ENCODE results near the gene DBP. TPM values are rescaled to one million over a fixed set of nuclear protein-coding genes. Genes with fewer than 3 reads are reported as not detected.
A peak's percentile ranks its signal among the peaks of the same experiment; 100 is the strongest.

Gene DBP
- total and polyA plus RNA-seq, 10 of the 15 experiments (the other 5 are each of a cell fraction or from before 2014, with no cell fraction given) = 2.0 to 10.6 (median 6.9) TPM

GRCh38 chr19:48670699-48671445 lies 33.7 kb upstream of the DBP start:
- intact Hi-C loops (cut with micrococcal nuclease; ENCODE audit: unreplicated experiment) (no loop called here), in situ Hi-C loops (cut with MboI) (no loop called here)
- Histone ChIP-seq H3K27me3 (replicated peaks in 1 of 2; ENCODE audit: control insufficient read depth in 2 of 2, insufficient read depth in 2 of 2, low read length in 1 of 2) (no peaks in the 10 kb centered on the region), H3K79me2 (ENCODE audit: control insufficient read depth, insufficient read depth, low read length) (no peaks in the 10 kb centered on the region), H3K4me3 (no peak overlapping the region), H3K9ac (ENCODE audit: control insufficient read depth, insufficient read depth, low read length) (no peak overlapping the region), H3K27ac (ENCODE audit: control insufficient read depth, insufficient read depth) (no peak overlapping the region), H2AFZ (ENCODE audit: control insufficient read depth, low read depth, low read length) (no peak overlapping the region), H3K9me3 (replicated peaks; ENCODE audit: control insufficient read depth, insufficient read depth, low read length) (no peaks in the 10 kb centered on the region; the same call in 2 of the 3 replicates), H3K36me3 (ENCODE audit: control insufficient read depth in 2 of 2, insufficient read depth in 2 of 2, low read length in 1 of 2) (no peaks in the 10 kb centered on the region), H3K4me1 (ENCODE audit: control insufficient read depth, insufficient read depth, low read length) (no peaks in the 10 kb centered on the region), H4K20me1 (ENCODE audit: control insufficient read depth, insufficient read depth) (no peaks in the 10 kb centered on the region), H3K4me2 (ENCODE audit: control insufficient read depth, insufficient read depth) (no peak overlapping the region)
- ChIA-PET POLR2A (no interaction called here), CTCF (interaction anchor here (1.4 kb wide), 1 partner anchor 25 kb away, joined by 5 read pairs; the partner anchor contains the start of gene CA11), RAD21 (ENCODE audit: unreplicated experiment) (no interaction called here), SMC1A (ENCODE audit: uncharacterized antibody, unreplicated experiment) (no interaction called here)
- FAIRE-seq (no peak), ATAC-seq (no peak), DNase-seq (ENCODE audit: low read depth, low spot score) (no peak)
- no peak for TF ChIP-seq ETV6 (conservative IDR thresholded peaks at IDR 0.05 in 1 of 2, IDR thresholded peaks at IDR 0.05 in 1 of 2; ENCODE audit: borderline replicate concordance in 1 of 2, low read depth in 1 of 2)
- 0 out of 2 replicates have a peak, but pooled peaks have one; percentile 31 for TF ChIP-seq NR2F1 (conservative IDR thresholded peaks at IDR 0.05)
- TF ChIP-seq CHD4 (IDR thresholded peaks at IDR 0.05) = no peak
- BruUV-seq (replicated peaks) = no TSS peak
- WGBS (ENCODE audit: insufficient coverage, insufficient replicate concordance, low lambda C conversion rate, missing lambda C conversion rate) = 41% methylated on average over 18 of the region's 21 CpGs

GRCh38 chr19:48669903-48670668 lies 32.9 kb upstream of the DBP start:
- DNase-seq (ENCODE audit: low read depth, low spot score) (no peak), ATAC-seq (no peak), FAIRE-seq (peak; percentile 18)
- intact Hi-C loops (cut with micrococcal nuclease; ENCODE audit: unreplicated experiment) (no loop called here), in situ Hi-C loops (cut with MboI) (no loop called here)
- Histone ChIP-seq H3K27me3 (replicated peaks in 1 of 2; ENCODE audit: control insufficient read depth in 2 of 2, insufficient read depth in 2 of 2, low read length in 1 of 2) (no peaks in the 10 kb centered on the region), H3K27ac (ENCODE audit: control insufficient read depth, insufficient read depth) (no peak overlapping the region), H3K4me3 (no peak overlapping the region), H3K4me2 (ENCODE audit: control insufficient read depth, insufficient read depth) (no peak overlapping the region), H2AFZ (ENCODE audit: control insufficient read depth, low read depth, low read length) (no peak overlapping the region), H3K79me2 (ENCODE audit: control insufficient read depth, insufficient read depth, low read length) (no peaks in the 10 kb centered on the region), H3K4me1 (ENCODE audit: control insufficient read depth, insufficient read depth, low read length) (no peaks in the 10 kb centered on the region), H4K20me1 (ENCODE audit: control insufficient read depth, insufficient read depth) (no peaks in the 10 kb centered on the region), H3K36me3 (ENCODE audit: control insufficient read depth in 2 of 2, insufficient read depth in 2 of 2, low read length in 1 of 2) (no peaks in the 10 kb centered on the region), H3K9me3 (replicated peaks; ENCODE audit: control insufficient read depth, insufficient read depth, low read length) (no peaks in the 10 kb centered on the region; the same call in 2 of the 3 replicates), H3K9ac (ENCODE audit: control insufficient read depth, insufficient read depth, low read length) (no peak overlapping the region)
- ChIA-PET POLR2A (no interaction called here), CTCF (no interaction called here), RAD21 (ENCODE audit: unreplicated experiment) (no interaction called here), SMC1A (ENCODE audit: uncharacterized antibody, unreplicated experiment) (no interaction called here)
- no TSS peak for BruUV-seq (replicated peaks)
- TF ChIP-seq SUPT20H (IDR thresholded peaks at IDR 0.05; ENCODE audit: borderline replicate concordance, control insufficient read depth, low read depth, low read length) (no peak), ETV6 (conservative IDR thresholded peaks at IDR 0.05 in 1 of 2, IDR thresholded peaks at IDR 0.05 in 1 of 2; ENCODE audit: borderline replicate concordance in 1 of 2, low read depth in 1 of 2) (no peak), RFX5 (IDR thresholded peaks at IDR 0.05; ENCODE audit: low read depth, low read length) (no peak), GABPA (IDR thresholded peaks at IDR 0.05; ENCODE audit: low read depth) (no peak), POLR2AphosphoS2 (IDR thresholded peaks at IDR 0.05; ENCODE audit: low read depth, low read length) (no peak), IRF3 (IDR thresholded peaks at IDR 0.05) (no peak), ZBED1 (IDR thresholded peaks at IDR 0.05; ENCODE audit: borderline replicate concordance) (no peak), CREB1 (IDR thresholded peaks at IDR 0.05; ENCODE audit: low read depth) (no peak), MEF2A (IDR thresholded peaks at IDR 0.05; ENCODE audit: insufficient read depth, low read depth, low read length) (no peak)
- WGBS (ENCODE audit: insufficient coverage, insufficient replicate concordance, low lambda C conversion rate, missing lambda C conversion rate) = 73% methylated on average over 19 of the region's 26 CpGs
